ENCODE data around the gene TERT. TPM values are rescaled to one million over a fixed set of nuclear protein-coding genes. Genes with fewer than 3 reads are reported as not detected.
"Not testable (repeated sequence)": the region's sequence is repeated elsewhere in the genome, so short reads cannot be mapped to it uniquely, and the experiment has no call there.

TERT gene
- total RNA-seq, 4 donors from 2014 or later = not detected

GRCh38 chr5:1342268-1342667 is 47.4 kb upstream of the TERT start:
- Histone ChIP-seq H3K9me3 (no peaks in the 10 kb centered on the region), H3K36me3 (peaks cover 0 to 17% (median 7%) of the 10 kb centered on the region in 4 donors), H3K4me1 (peaks cover 11 to 27% (median 19%) of the 10 kb centered on the region in 4 donors), H3K27me3 (no peaks in the 10 kb centered on the region), H3K27ac (peak overlapping the region in 2 of 4 donors; percentile 28 to 61), H3K4me3 (no peak overlapping the region)
- in situ Hi-C loops (cut with MboI; ENCODE audit: low pct_ligation_motif_present in 1 of 4, low pct_unique_long_range_greater_than_20kb in 1 of 4, low sequenced_read_pairs in 3 of 4) (no loop called here), intact Hi-C loops (cut with DNase I; ENCODE audit: low total_unique reads) (no loop called here)
- TF ChIP-seq EP300 (IDR thresholded peaks at IDR 0.05; ENCODE audit: low read depth) (no peak), POLR2A (IDR thresholded peaks at IDR 0.05) (no peak), POLR2AphosphoS5 (IDR thresholded peaks at IDR 0.05) (no peak)
- TF ChIP-seq, protein P1, sequence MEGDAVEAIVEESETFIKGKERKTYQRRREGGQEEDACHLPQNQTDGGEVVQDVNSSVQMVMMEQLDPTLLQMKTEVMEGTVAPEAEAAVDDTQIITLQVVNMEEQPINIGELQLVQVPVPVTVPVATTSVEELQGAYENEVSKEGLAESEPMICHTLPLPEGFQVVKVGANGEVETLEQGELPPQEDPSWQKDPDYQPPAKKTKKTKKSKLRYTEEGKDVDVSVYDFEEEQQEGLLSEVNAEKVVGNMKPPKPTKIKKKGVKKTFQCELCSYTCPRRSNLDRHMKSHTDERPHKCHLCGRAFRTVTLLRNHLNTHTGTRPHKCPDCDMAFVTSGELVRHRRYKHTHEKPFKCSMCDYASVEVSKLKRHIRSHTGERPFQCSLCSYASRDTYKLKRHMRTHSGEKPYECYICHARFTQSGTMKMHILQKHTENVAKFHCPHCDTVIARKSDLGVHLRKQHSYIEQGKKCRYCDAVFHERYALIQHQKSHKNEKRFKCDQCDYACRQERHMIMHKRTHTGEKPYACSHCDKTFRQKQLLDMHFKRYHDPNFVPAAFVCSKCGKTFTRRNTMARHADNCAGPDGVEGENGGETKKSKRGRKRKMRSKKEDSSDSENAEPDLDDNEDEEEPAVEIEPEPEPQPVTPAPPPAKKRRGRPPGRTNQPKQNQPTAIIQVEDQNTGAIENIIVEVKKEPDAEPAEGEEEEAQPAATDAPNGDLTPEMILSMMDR (IDR thresholded peaks at IDR 0.05) = no peak
- no peak for DNase-seq
- WGBS, 2 donors (ENCODE audit: low coverage in 1 of 2) = 78% methylated on average over 12 of the region's 12 CpGs; no CpG with 5 or more reads in 1 of the 2 donors

- in situ Hi-C loops (cut with MboI; ENCODE audit: low pct_ligation_motif_present in 1 of 4, low pct_unique_long_range_greater_than_20kb in 1 of 4, low sequenced_read_pairs in 3 of 4) (no loop called here), intact Hi-C loops (cut with DNase I; ENCODE audit: low total_unique reads) (no loop called here)
- H3K27me3 ChIP-seq = no peaks in the 10 kb centered on the region
- TF ChIP-seq EP300 (IDR thresholded peaks at IDR 0.05; ENCODE audit: low read depth) = no peak
- TF ChIP-seq, protein P1 (IDR thresholded peaks at IDR 0.05) = no peak
- no peak for TF ChIP-seq POLR2AphosphoS5 (IDR thresholded peaks at IDR 0.05)
- TF ChIP-seq POLR2A (IDR thresholded peaks at IDR 0.05) = no peak
- DNase-seq = peak; percentile 68
- H3K36me3 ChIP-seq = peaks cover 0 to 18% (median 8%) of the 10 kb centered on the region in 4 donors
- H3K27ac ChIP-seq = peak overlapping the region in 1 of 4 donors; percentile 4
- H3K4me1 ChIP-seq = peaks cover 11 to 27% (median 19%) of the 10 kb centered on the region in 4 donors
- no peaks in the 10 kb centered on the region for H3K9me3 ChIP-seq
- 80 to 83% methylated on average over 1 to 15 of the region's 15 CpGs for WGBS, 2 donors (ENCODE audit: low coverage in 1 of 2)
- H3K4me3 ChIP-seq = no peak overlapping the region
These were observed 47.0 kb upstream of the TERT start for GRCh38 chr5:1341863-1342262.

DNA sequence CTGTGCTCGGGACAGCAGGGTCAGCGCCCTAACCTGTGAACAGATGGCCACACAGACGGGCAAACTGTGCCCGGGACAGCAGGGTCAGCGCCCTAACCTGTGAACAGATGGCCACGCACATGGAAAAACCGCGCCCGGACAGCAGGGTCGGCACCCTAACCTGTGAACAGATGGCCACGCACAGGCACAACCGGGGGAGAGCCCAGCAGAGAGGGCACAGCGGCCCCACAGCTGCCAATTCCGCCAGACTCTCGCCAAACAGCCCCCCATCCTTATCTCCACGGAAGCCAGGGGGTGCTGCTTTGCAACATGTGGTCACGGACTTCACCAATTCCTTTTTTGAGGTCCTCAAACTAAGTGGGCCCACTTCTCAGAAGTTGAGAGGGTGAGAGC is 44.9 kb upstream of the TERT start:
- intact Hi-C loops (cut with DNase I; ENCODE audit: low total_unique reads); H3K9me3 ChIP-seq; in situ Hi-C loops (cut with MboI; ENCODE audit: low pct_ligation_motif_present in 1 of 4, low pct_unique_long_range_greater_than_20kb in 1 of 4, low sequenced_read_pairs in 3 of 4); DNase-seq; H3K27me3 ChIP-seq; H3K4me3 ChIP-seq; H3K27ac ChIP-seq: not testable (repeated sequence)
- Histone ChIP-seq H3K4me1 (peaks cover 6 to 17% (median 13%) of the 10 kb centered on the region in 4 donors), H3K36me3 (peaks cover 0 to 21% (median 8%) of the 10 kb centered on the region in 4 donors)
- WGBS, 2 donors (ENCODE audit: low coverage in 1 of 2) = 93% methylated on average over 13 of the region's 17 CpGs; no CpG with 5 or more reads in 1 of the 2 donors

GRCh38 chr5:1339139-1339817 is 44.4 kb upstream of the TERT start:
- H3K27me3 ChIP-seq = not testable (repeated sequence)

GRCh38 chr5:1338506-1339070 is 43.7 kb upstream of the TERT start:
- in situ Hi-C loops (cut with MboI; ENCODE audit: low pct_ligation_motif_present in 1 of 4, low pct_unique_long_range_greater_than_20kb in 1 of 4, low sequenced_read_pairs in 3 of 4) = no loop called here
- no peak for DNase-seq
- 96 to 97% methylated on average over 3 to 21 of the region's 22 CpGs for WGBS, 2 donors (ENCODE audit: low coverage in 1 of 2)
- Histone ChIP-seq H3K4me1 (peaks cover 4 to 9% (median 6%) of the 10 kb centered on the region in 4 donors), H3K27me3 (no peaks in the 10 kb centered on the region), H3K36me3 (peaks cover 0 to 31% (median 12%) of the 10 kb centered on the region in 4 donors), H3K9me3 (no peaks in the 10 kb centered on the region), H3K27ac (no peak overlapping the region), H3K4me3 (no peak overlapping the region)
- TF ChIP-seq POLR2A (IDR thresholded peaks at IDR 0.05) = no peak
- TF ChIP-seq, protein P1 (IDR thresholded peaks at IDR 0.05) = no peak
- no peak for TF ChIP-seq POLR2AphosphoS5 (IDR thresholded peaks at IDR 0.05)
- TF ChIP-seq EP300 (IDR thresholded peaks at IDR 0.05; ENCODE audit: low read depth) = no peak
- intact Hi-C loops (cut with DNase I; ENCODE audit: low total_unique reads) = no loop called here

More at GRCh38 chr5:1339139-1339817, 44.4 kb upstream of the TERT start:
- Histone ChIP-seq H3K36me3 (peaks cover 0 to 24% (median 8%) of the 10 kb centered on the region in 4 donors), H3K4me1 (peaks cover 6 to 16% (median 12%) of the 10 kb centered on the region in 4 donors)
- DNase-seq; H3K4me3 ChIP-seq; intact Hi-C loops (cut with DNase I; ENCODE audit: low total_unique reads); in situ Hi-C loops (cut with MboI; ENCODE audit: low pct_ligation_motif_present in 1 of 4, low pct_unique_long_range_greater_than_20kb in 1 of 4, low sequenced_read_pairs in 3 of 4); H3K9me3 ChIP-seq; H3K27ac ChIP-seq: not testable (repeated sequence)
- 95 to 100% methylated on average over 2 to 29 of the region's 34 CpGs for WGBS, 2 donors (ENCODE audit: low coverage in 1 of 2)
